Liver (tissue), 9 donors: ENCODE results near the gene TMEM87B. TPM values are rescaled to one million over a fixed set of nuclear protein-coding genes. Genes with fewer than 3 reads are reported as not detected.

Experiments used
- DNase-seq: peaks from one replicate; pipeline ENCODE4 v3.0.0-alpha.2; 2017; ENCODE audit warnings: low spot score
- H3K27ac ChIP-seq, 2 donors: one replicate each; pipeline ENCODE4 v1.7.0; 2013; ENCODE audit warnings: inconsistent platforms in 2 of 2, low read length in 2 of 2, control low read depth in 1 of 2, low read depth in 1 of 2, mild to moderate bottlenecking in 1 of 2
- H3K27me3 ChIP-seq, 4 donors: one replicate each; pipeline versions ENCODE4 v1.6.1 to v1.7.0; 2013; ENCODE audit warnings: low read length in 3 of 4, inconsistent platforms in 1 of 4, mild to moderate bottlenecking in 1 of 4, moderate library complexity in 1 of 4; ENCODE audit not compliant: control insufficient read depth in 4 of 4, insufficient read depth in 4 of 4
- H3K36me3 ChIP-seq, 4 donors: one replicate each; pipeline versions ENCODE4 v1.6.1 to v1.7.0; 2013; ENCODE audit warnings: low read length in 3 of 4, mild to moderate bottlenecking in 3 of 4, low read depth in 1 of 4, moderate library complexity in 1 of 4; ENCODE audit not compliant: control insufficient read depth in 4 of 4, insufficient read depth in 3 of 4
- H3K4me1 ChIP-seq, 4 donors: one replicate each; pipeline versions ENCODE4 v1.6.1 to v1.7.0; 2013; ENCODE audit warnings: low read length in 3 of 4, mild to moderate bottlenecking in 3 of 4, moderate library complexity in 1 of 4; ENCODE audit not compliant: control insufficient read depth in 4 of 4, insufficient read depth in 4 of 4
- H3K4me3 ChIP-seq, 3 donors: one replicate each; pipeline versions ENCODE4 v1.6.1 to v1.7.0; 2013; ENCODE audit warnings: low read length in 3 of 3, control low read depth in 1 of 3, low read depth in 1 of 3, mild to moderate bottlenecking in 1 of 3
- H3K9ac ChIP-seq, 2 donors: one replicate each; pipeline ENCODE4 v1.7.0; 2013; ENCODE audit warnings: low read length in 2 of 2, mild to moderate bottlenecking in 2 of 2, moderate library complexity in 2 of 2, control low read depth in 1 of 2, low read depth in 1 of 2
- H3K9me3 ChIP-seq, 4 donors: one replicate each; pipeline versions ENCODE4 v1.6.1 to v1.7.0; 2013; ENCODE audit warnings: low read length in 3 of 4; ENCODE audit not compliant: control insufficient read depth in 4 of 4
- ATF3 ChIP-seq: IDR thresholded peaks from 2 replicates; pipeline ENCODE4 v1.6.1; 2016; ENCODE audit warnings: antibody characterized with exemption
- EGR1 ChIP-seq, 2 donors: IDR thresholded peaks; 2 replicates each; pipeline ENCODE4 v1.6.1; 2016 to 2018; ENCODE audit warnings: antibody characterized with exemption in 2 of 2, low read depth in 2 of 2
- FOXA1 ChIP-seq: IDR thresholded peaks from 2 replicates; pipeline ENCODE4 v1.6.1; 2016; ENCODE audit warnings: antibody characterized with exemption
- FOXA2 ChIP-seq: IDR thresholded peaks from 2 replicates; pipeline ENCODE4 v1.6.1; 2016; ENCODE audit warnings: antibody characterized with exemption
- GABPA ChIP-seq, 2 donors: IDR thresholded peaks in 1 of 2; conservative IDR thresholded peaks in 1 of 2; 2 replicates each; pipeline ENCODE4 v1.6.1; 2016; ENCODE audit warnings: antibody characterized with exemption in 2 of 2, mild to moderate bottlenecking in 1 of 2, moderate library complexity in 1 of 2
- HNF4A ChIP-seq, 2 donors: conservative IDR thresholded peaks; 2 replicates each; pipeline ENCODE4 v1.6.1; 2016; ENCODE audit warnings: antibody characterized with exemption in 2 of 2, mild to moderate bottlenecking in 2 of 2
- HNF4G ChIP-seq: IDR thresholded peaks from 2 replicates; pipeline ENCODE4 v1.6.1; 2016; ENCODE audit warnings: antibody characterized with exemption
- JUND ChIP-seq, 2 donors: IDR thresholded peaks; 2 replicates each; pipeline ENCODE4 v1.6.1; 2016; ENCODE audit warnings: antibody characterized with exemption in 2 of 2
- MAX ChIP-seq: IDR thresholded peaks from 2 replicates; pipeline ENCODE4 v1.6.1; 2016; ENCODE audit warnings: antibody characterized with exemption
- NR2F2 ChIP-seq: IDR thresholded peaks from 2 replicates; pipeline ENCODE4 v1.6.1; 2016; ENCODE audit warnings: antibody characterized with exemption
- RAD21 ChIP-seq, 2 donors: IDR thresholded peaks; 2 replicates each; pipeline ENCODE4 v1.6.1; 2016; ENCODE audit warnings: antibody characterized with exemption in 2 of 2, mild to moderate bottlenecking in 2 of 2
- REST ChIP-seq: IDR thresholded peaks from 2 replicates; pipeline ENCODE4 v1.6.1; 2016; ENCODE audit warnings: antibody characterized with exemption, mild to moderate bottlenecking
- RXRA ChIP-seq, 2 donors: IDR thresholded peaks; 2 replicates each; pipeline ENCODE4 v1.6.1; 2017 to 2018; ENCODE audit warnings: antibody characterized with exemption in 2 of 2, mild to moderate bottlenecking in 1 of 2
- SP1 ChIP-seq: IDR thresholded peaks from 2 replicates; pipeline ENCODE4 v1.6.1; 2018; ENCODE audit warnings: antibody characterized with exemption, mild to moderate bottlenecking
- TAF1 ChIP-seq: conservative IDR thresholded peaks from 2 replicates; pipeline ENCODE4 v1.6.1; 2016; ENCODE audit warnings: antibody characterized with exemption, mild to moderate bottlenecking
- YY1 ChIP-seq: IDR thresholded peaks from 2 replicates; pipeline ENCODE4 v1.6.1; 2016; ENCODE audit warnings: antibody characterized with exemption, mild to moderate bottlenecking
- ZBTB33 ChIP-seq: IDR thresholded peaks from 2 replicates; pipeline ENCODE4 v1.6.1; 2016; ENCODE audit warnings: antibody characterized with exemption
- WGBS: extraction: QIAGEN DNeasy Blood & Tissue Kit; methylation state at CpG from one replicate; pipeline ENCODE4 v1.1.7; 2013; 5-methylcytosine and 5-hydroxymethylcytosine counted together
- polyA plus RNA-seq, 2 donors: library from polyadenylated mRNA; stranded (reverse) in 1 of 2; unstranded in 1 of 2; fragments of 200-250 nt in 1 of 2; fragments of >200 nt in 1 of 2; fragmentation: Nextera tagmentation in 1 of 2; extraction: Ambion mirVana in 1 of 2; gene quantifications; one replicate each; pipeline versions ENCODE4 v1.2.1 to v1.2.3, GENCODE V29; 2013 to 2015
- total RNA-seq, 2 donors: library from RNA; depleted of rRNA; stranded (reverse); fragments of >200 nt; gene quantifications; one replicate each; pipeline ENCODE4 v1.2.3, GENCODE V29; 2014
- donor health status: healthy.
- donor health status: healthy.
- donor health status: healthy.
- donor health status: healthy.
- donor health status: healthy.

The TMEM87B gene
- total and polyA plus RNA-seq, 4 donors = 3.6 to 10.1 (median 6.0) TPM

GRCh38 chr2:112020561-112020960 is 34.5 kb upstream of the TMEM87B start:
- 83% methylated on average over 3 of the region's 3 CpGs for WGBS
- H3K27me3 ChIP-seq = no peaks in the 10 kb centered on the region
- DNase-seq = no peak
- TF ChIP-seq NR2F2 = no peak
- no peak for TF ChIP-seq RXRA (IDR thresholded peaks at IDR 0.05)
- TF ChIP-seq ZBTB33 = no peak
- no peak for TF ChIP-seq YY1
- TF ChIP-seq JUND (IDR thresholded peaks at IDR 0.05) = no peak
- no peak for TF ChIP-seq RAD21 (IDR thresholded peaks at IDR 0.05)
- no peak for TF ChIP-seq ATF3
- TF ChIP-seq GABPA (IDR thresholded peaks at IDR 0.05 in 1 of 2, conservative IDR thresholded peaks at IDR 0.05 in 1 of 2) = no peak
- TF ChIP-seq HNF4G = no peak
- no peak for TF ChIP-seq REST
- TF ChIP-seq SP1 = no peak
- no peak for TF ChIP-seq HNF4A (conservative IDR thresholded peaks at IDR 0.05)
- no peak for TF ChIP-seq FOXA2
- no peak for TF ChIP-seq EGR1 (IDR thresholded peaks at IDR 0.05; ENCODE audit: low read depth in 2 of 2)
- no peak for TF ChIP-seq FOXA1
- TF ChIP-seq MAX = no peak
- no peak for TF ChIP-seq TAF1
- no peak overlapping the region for H3K9ac ChIP-seq
- H3K9me3 ChIP-seq = no peaks in the 10 kb centered on the region
- peaks cover 7 to 24% (median 18%) of the 10 kb centered on the region in 4 donors for H3K36me3 ChIP-seq
- no peak overlapping the region for H3K27ac ChIP-seq
- no peak overlapping the region for H3K4me3 ChIP-seq
- no peaks in the 10 kb centered on the region for H3K4me1 ChIP-seq

GRCh38 chr2:112021290-112021689 is 33.8 kb upstream of the TMEM87B start:
- Histone ChIP-seq H3K27me3 (no peaks in the 10 kb centered on the region), H3K9ac (no peak overlapping the region), H3K9me3 (no peaks in the 10 kb centered on the region), H3K4me1 (no peaks in the 10 kb centered on the region), H3K4me3 (no peak overlapping the region), H3K36me3 (peaks cover 7 to 24% (median 18%) of the 10 kb centered on the region in 4 donors), H3K27ac (no peak overlapping the region)
- DNase-seq = no peak
- TF ChIP-seq HNF4G = no peak
- TF ChIP-seq SP1 = no peak
- no peak for TF ChIP-seq RXRA (IDR thresholded peaks at IDR 0.05)
- no peak for TF ChIP-seq EGR1 (IDR thresholded peaks at IDR 0.05; ENCODE audit: low read depth in 2 of 2)
- WGBS = 96% methylated on average over 10 of the region's 10 CpGs
